Occipital lobe (tissue), 2 donors: ENCODE data around the gene DIP2A. TPM values are rescaled to one million over a fixed set of nuclear protein-coding genes. Genes with fewer than 3 reads are reported as not detected.
"Not testable (repeated sequence)": the region's sequence is repeated elsewhere in the genome, so short reads cannot be mapped to it uniquely, and the experiment has no call there.

ENCODE experiments used
- DNase-seq: peaks from one replicate; lab custom pipeline; 2025; lab: John Stamatoyannopoulos, UW
- total RNA-seq: library from RNA; depleted of rRNA; stranded (reverse); fragments of >200 nt; gene quantifications from one replicate; pipeline ENCODE4 v1.2.3, GENCODE V29; 2014

The DIP2A gene
- total RNA-seq, 1 donor from 2014 or later = 26.8 TPM

DNA sequence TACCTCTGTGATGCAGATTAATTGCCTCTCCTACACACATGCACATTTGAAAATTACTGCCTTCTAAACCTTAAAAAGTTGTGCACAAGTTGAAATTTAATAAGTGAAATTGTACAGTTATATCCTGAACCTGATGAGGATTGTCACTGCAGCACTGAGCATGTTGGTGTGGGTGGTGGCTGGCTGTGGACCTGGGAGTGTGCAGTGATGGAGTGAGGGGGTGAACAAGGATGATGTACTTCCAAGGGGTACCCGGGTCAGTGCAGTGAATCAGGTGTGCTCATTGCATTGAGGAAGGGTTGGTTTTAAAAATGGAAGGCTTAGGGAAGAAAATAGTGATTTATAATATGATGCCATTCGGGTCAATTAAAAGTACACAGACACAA, 24.1 kb downstream of the DIP2A start:
- DNase-seq = no peak

- DNase-seq = no peak
Observed at GRCh38 chr21:46483300-46484295, 24.9 kb downstream of the DIP2A start.

DNA sequence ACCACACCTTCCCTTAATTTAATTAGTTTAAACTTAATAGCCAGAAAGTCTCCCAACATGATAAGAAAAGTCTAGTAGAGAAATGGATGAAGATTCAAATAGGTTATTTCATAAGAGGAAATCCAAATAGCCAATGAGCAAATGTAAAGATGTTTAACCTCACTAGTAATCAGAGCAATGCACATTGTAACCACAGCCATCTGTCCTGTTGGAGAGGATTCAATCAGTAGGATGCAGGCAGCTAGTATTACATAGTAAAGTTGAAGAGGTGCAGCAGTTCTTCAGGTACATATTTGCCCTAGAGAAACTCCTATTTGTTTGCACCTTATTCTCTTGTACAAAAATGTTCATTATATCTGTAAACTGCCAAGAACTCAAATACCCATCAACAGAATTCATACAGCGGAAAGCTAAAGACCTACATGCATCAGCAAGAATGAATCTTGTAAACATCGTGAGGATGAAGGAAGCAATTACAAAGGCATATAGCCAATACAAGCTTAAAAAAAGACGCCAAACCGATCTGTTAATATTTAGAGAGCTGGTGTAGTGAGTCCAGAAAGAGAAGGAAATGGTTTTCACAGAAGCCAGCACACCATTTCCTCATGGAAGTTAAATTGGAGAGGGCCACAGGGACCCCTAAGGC, 27.9 kb downstream of the DIP2A start:
- DNase-seq = no peak

DNA sequence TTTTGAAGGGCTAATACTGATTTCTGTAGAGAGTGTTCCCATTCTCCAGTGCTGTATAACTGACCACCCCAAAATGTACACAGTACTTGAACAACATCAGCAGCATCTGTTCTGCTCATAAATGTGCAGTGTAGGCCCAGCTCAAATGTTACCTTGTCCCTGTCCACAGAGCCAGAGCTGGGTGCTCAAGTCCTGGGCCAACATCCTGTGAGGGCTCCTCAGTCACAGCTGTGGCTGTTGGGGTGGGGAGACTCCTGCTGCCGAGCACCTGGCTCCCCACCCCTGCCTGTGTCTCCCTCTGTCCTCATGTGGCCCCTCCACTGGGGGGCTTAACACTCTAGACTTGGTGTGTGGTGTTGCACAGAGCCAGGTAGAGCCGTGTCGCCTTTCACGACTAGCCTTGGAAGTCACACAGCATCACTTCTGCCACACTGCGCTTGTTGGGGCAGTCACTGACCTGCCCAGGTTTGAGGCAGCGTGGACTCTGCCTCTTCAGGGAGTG, 30.5 kb downstream of the DIP2A start:
- DNase-seq = no peak

- DNase-seq = no peak
Observed at GRCh38 chr21:46489800-46490199, 31.1 kb downstream of the DIP2A start.

DNA sequence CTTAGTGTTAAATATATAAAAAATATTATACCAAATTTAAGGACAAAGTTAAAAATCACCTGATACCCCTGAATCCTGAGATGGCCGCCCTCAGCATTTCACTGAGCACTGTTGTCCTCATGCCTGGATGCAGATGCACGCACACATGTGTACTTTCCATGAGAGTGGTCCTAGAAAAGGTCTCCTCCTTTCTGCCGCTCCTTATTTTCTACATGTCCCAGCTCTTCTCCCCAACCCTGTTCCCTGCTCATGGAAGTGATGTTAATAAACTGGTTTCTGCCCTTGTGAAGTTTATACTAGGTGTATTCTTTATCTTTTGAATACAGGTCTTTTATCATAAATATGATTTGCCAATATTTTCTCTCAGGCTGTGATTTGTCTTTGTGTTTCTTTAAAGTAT, 32.9 kb downstream of the DIP2A start:
- no peak for DNase-seq

- DNase-seq = no peak
Observed at GRCh38 chr21:46492851-46493250, 34.2 kb downstream of the DIP2A start.

DNA sequence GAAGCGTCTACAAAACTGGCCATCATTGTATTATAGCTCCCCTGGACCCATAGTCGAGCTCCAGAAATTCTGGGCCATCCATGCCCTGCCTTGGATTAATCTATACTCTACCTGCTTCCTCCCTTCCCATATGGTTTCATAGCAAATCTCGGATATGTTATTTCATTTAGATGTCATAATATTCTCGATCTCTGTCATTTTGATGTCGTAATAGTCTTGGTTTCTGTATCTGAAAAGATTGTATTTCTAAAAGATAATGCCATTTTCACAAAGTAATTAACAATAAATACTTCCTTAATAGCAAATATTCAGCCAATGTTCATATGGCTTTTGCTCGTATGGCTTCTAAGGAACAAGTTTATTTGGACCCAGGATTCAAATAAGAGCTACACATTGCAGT, 35.1 kb downstream of the DIP2A start:
- no peak for DNase-seq

DNA sequence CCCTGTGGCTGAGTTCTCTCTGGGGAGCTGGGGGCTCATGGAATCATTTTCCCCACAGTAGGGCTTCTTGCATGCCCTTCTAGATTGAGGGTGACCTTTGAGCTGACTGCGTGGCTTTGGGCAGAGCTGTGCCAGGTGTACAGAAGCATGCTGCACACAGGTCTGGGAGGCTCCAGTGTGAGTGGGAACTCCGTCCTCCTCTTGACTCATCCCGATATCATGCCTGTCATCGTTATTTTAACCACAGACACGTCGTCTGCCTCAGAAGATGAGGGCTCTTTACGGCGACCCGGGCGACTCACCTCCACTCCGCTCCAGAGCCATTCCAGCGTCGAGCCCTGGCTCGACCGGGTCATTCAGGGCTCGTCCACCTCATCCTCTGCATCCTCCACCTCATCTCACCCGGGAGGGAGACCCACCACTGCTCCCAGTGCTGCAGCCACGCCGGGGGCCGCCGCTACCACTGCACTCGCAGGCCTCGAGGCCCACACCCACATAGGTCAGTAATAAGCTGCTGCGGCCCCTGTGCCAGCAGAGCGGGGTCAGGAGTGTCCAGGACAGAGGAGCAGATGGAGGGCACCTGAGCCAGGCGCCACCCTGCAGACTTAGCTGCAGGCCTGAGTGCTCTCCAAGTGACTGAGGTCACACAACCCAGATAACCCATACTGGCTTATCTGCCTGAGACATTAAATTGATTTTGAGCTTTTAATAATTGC, 39.8 kb downstream of the DIP2A start:
- no peak for DNase-seq

DNA sequence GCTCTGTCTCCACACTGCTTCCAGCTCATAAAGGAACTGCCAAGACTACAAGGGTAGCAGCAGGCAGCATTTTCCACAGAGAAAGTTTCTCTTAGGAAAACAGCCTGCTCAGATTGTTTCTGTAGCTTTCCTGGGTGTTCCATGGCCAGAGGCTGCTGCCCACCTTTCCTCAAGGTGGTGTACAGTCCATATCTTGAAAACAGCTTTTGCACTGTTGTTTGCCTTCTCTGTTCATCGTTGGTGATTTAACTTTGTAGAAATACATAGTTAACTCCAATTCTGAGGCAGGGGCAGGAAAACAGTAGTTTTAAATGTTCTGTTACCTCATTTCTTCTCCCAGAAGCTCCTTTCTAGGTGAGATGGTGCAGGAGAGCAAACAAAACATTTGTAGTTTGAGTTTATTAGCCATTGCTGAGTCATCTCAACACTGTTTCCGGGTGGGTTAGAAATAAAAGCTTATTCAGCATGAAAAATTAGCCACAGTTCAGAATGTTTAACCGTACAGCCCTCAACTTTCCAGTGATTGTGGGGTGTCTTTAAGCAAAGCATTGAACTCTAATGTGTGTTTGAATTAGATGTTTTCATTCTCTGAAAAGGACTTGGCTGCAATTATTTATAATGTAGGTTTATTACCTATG, 41.7 kb downstream of the DIP2A start:
- DNase-seq = no peak

GRCh38 chr21:46503922-46504550, 45.3 kb downstream of the DIP2A start:
- DNase-seq = no peak

DNA sequence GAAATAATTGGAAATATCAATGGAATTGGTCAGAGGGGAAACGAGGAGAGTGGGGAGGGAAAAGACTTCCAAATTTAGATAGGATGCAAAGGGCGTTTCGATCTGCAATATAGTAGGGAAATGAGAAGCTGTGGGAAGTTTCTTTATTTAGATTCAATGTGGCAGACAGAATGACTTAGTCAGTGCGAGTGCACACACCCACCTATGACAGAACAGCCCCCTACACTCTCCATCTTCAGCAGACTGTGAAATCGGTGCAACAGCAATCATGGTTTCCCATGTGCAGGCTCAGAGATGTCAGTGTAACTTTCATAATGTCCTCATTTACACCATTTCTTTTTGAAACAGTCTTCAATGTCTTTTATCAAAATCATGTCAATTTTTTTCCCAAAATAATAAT, 46.0 kb downstream of the DIP2A start:
- no peak for DNase-seq

DNA sequence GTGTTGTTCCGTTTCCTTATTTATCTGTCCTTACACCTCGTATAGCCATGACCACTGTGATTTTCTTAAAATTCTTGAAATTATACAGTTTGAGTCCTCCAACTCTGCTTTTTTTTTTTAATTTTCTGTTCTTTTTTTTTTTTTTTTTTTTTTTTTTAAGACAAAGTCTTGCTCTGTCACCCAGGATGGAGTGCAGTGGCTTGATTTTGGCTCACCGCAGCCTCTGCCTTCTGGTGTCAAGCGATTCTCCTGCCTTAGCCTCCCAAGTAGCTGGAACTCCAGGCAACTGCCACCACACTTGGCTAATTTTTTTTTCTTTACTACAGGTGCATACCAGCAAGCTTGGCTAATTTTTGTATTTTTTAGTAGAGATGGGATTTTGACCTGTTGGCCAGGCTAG, 48.9 kb downstream of the DIP2A start:
- DNase-seq = no peak

- DNase-seq = no peak
Observed at GRCh38 chr21:46509741-46510502, 51.2 kb downstream of the DIP2A start.

- DNase-seq = no peak
Observed at GRCh38 chr21:46515109-46515508, 56.4 kb downstream of the DIP2A start.

GRCh38 chr21:46516068-46516467, 57.4 kb downstream of the DIP2A start:
- no peak for DNase-seq

GRCh38 chr21:46517361-46517760, 58.7 kb downstream of the DIP2A start:
- no peak for DNase-seq

DNA sequence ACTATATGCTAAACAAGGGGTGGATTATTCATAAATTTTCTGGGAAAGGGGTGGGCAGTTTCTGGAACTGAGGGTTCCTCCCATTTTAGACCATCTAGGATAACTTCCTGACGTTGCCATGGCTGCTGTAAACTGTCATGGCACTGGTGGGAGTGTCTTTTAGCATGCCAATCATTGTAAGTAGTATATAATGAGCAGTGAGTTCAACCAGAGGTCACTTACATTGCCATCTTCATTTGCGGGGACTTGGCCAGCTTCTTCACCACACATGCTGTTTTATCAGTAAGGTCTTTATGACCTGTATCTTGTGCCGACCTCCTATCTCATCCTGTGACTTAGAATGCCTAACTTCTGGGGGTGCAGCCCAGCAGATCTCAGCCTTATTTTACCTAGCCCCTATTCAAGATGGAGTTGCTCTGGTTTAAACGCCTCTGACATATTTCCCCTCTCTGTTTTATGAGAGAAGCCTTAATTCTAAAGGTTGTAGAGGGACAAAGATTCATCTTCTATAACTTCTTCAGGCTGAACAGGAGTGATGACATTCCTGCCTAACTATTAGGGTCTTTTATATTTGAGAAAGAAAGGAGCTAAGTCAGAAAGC, 60.4 kb downstream of the DIP2A start:
- DNase-seq = no peak

GRCh38 chr21:46527393-46527792, 68.7 kb downstream of the DIP2A start:
- DNase-seq = not testable (repeated sequence)

DNA sequence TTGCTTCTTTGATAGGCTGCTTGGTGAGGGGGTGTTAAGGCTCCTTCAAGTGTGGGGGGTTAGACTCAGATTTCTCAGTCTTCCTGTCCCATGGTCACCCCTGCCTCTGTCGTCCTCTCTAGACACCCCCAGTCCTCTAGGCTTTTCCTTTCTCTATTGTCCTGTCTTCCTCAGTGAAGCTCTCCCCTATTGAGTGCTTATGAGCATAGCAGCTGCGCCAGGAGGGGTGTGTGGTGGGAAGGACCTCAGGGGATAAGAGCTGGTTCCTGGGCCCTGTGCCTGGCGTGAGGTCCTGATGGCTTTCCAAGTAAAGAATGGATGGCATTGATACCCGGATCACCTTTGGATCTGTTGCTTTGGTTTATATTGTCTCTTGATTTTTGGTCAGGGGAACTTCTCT, 69.1 kb downstream of the DIP2A start:
- DNase-seq = no peak
